ENCODE measurements around the gene UBALD2.
"Not testable (repeated sequence)": the region's sequence is repeated elsewhere in the genome, so short reads cannot be mapped to it uniquely, and the experiment has no call there.

The UBALD2 gene

GRCh38 chr17:76264755-76265623 is at the start of gene UBALD2:
UBALD2 (plus strand) TSS chr17:76265348; CDS start chr17:76265506, 158 bp downstream.
- DNase-seq (ENCODE audit: low read depth in 2 of 2): peak; percentile 97 to 98

GRCh38 chr17:76217081-76217480 is 48.1 kb upstream of the UBALD2 start:
- no peak for DNase-seq (ENCODE audit: low read depth in 2 of 2)

- no peak for DNase-seq (ENCODE audit: low read depth in 2 of 2)
Measured at GRCh38 chr17:76219670-76220383, 45.3 kb upstream of the UBALD2 start.

GRCh38 chr17:76223802-76224201 is 41.3 kb upstream of the UBALD2 start:
- DNase-seq (ENCODE audit: low read depth in 2 of 2): no peak

GRCh38 chr17:76225373-76226086 is 39.6 kb upstream of the UBALD2 start:
- DNase-seq (ENCODE audit: low read depth in 2 of 2): not testable (repeated sequence)

- DNase-seq (ENCODE audit: low read depth in 2 of 2): not testable (repeated sequence)
Measured at GRCh38 chr17:76226749-76227148, 38.4 kb upstream of the UBALD2 start.

- DNase-seq (ENCODE audit: low read depth in 2 of 2): no peak
Measured at GRCh38 chr17:76232342-76232741, 32.8 kb upstream of the UBALD2 start.

GRCh38 chr17:76233588-76234353 is 31.4 kb upstream of the UBALD2 start:
- no peak for DNase-seq (ENCODE audit: low read depth in 2 of 2)

- no peak for DNase-seq (ENCODE audit: low read depth in 2 of 2)
Measured at GRCh38 chr17:76234354-76234679, 30.8 kb upstream of the UBALD2 start.

- DNase-seq (ENCODE audit: low read depth in 2 of 2): no peak
Measured at GRCh38 chr17:76235883-76236282, 29.3 kb upstream of the UBALD2 start.

- no peak for DNase-seq (ENCODE audit: low read depth in 2 of 2)
Measured at GRCh38 chr17:76236603-76237002, 28.5 kb upstream of the UBALD2 start.

- DNase-seq (ENCODE audit: low read depth in 2 of 2): no peak
Measured at GRCh38 chr17:76237859-76238313, 27.3 kb upstream of the UBALD2 start.

GRCh38 chr17:76238847-76239537 is 26.2 kb upstream of the UBALD2 start:
- no peak for DNase-seq (ENCODE audit: low read depth in 2 of 2)

- no peak for DNase-seq (ENCODE audit: low read depth in 2 of 2)
Measured at GRCh38 chr17:76239538-76240274, 25.4 kb upstream of the UBALD2 start.

GRCh38 chr17:76240461-76241203 is 24.5 kb upstream of the UBALD2 start, which contains the start of gene RNF157:
RNF157 (minus strand) TSS chr17:76240493; CDS start chr17:76240240, 253 bp downstream.
- DNase-seq (ENCODE audit: low read depth in 2 of 2): peak in 1 of 2 donors; percentile 32

- no peak for DNase-seq (ENCODE audit: low read depth in 2 of 2)
Measured at GRCh38 chr17:76241204-76241538, 24.0 kb upstream of the UBALD2 start.

- DNase-seq (ENCODE audit: low read depth in 2 of 2): no peak
Measured at GRCh38 chr17:76241691-76242255, 23.4 kb upstream of the UBALD2 start.

GRCh38 chr17:76243826-76244679 is 21.1 kb upstream of the UBALD2 start:
- no peak for DNase-seq (ENCODE audit: low read depth in 2 of 2)
